D721Med (cell line): Measurements from ENCODE around the gene PAGE2.
"Not testable (repeated sequence)": the region's sequence is repeated elsewhere in the genome, so short reads cannot be mapped to it uniquely, and the experiment has no call there.

Source experiments
- DNase-seq: peaks from one replicate; pipeline ENCODE4 v3.0.0; 2011; ENCODE audit warnings: low spot score; ENCODE audit not compliant: insufficient read length
- FAIRE-seq: peaks from 2 replicates; lab custom pipeline; 2011; peaks lifted over from hg19 to GRCh38; lab: Jason Lieb, UNC
- CTCF ChIP-seq: IDR thresholded peaks from 2 replicates; pipeline ENCODE4 v1.5.1; 2012; ENCODE audit warnings: mild to moderate bottlenecking, control low read depth; ENCODE audit not compliant: insufficient read depth; ENCODE audit errors: missing control alignments

The PAGE2 gene

GRCh38 chrX:55127692-55128091, 38.9 kb downstream of the PAGE2 start:
- FAIRE-seq (no peak), DNase-seq (no peak)
- no peak for TF ChIP-seq CTCF

- FAIRE-seq = no peak
Observed at GRCh38 chrX:55129361-55129760, 40.5 kb downstream of the PAGE2 start.

DNA sequence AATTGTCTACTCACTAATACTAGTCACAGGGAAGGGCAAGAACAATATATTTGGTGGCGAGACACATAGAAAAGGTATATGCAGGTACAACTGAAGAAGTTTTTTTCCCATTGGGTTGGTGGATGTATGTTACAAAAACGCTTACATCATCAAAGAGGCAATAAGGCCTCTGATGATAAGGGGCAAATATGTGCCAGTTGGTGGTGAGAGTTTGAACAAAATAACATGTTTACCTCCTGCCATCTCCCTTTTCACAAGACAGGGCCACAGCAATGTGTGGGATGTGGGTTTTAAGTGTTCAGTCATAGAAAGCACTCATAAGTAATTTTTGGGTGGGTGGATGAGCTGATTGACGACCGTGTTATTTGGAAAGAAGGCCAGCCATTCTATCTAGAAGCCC, 41.7 kb downstream of the PAGE2 start:
- no peak for TF ChIP-seq CTCF
- no peak for DNase-seq
- FAIRE-seq = no peak

More at GRCh38 chrX:55129361-55129760, 40.5 kb downstream of the PAGE2 start:
- no peak for TF ChIP-seq CTCF
- no peak for DNase-seq

DNA sequence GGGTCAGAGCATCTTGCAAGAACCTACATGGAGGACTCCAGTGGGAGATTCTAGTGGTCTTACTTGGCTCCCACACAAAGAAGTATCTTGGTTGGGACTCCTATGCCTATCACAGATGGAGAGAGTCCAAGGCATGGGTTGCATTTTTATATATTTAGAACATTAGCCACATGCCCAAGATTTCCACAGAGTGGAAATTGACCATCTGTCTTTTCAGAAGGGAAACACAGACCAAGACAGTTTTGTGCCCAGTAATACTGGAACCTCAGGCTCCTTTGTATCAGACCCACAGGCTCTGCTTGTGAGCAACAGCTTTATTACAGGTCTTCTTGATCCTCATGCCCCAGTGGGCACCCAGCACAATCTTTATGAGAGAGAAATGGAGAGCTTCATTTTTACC, 43.6 kb downstream of the PAGE2 start:
- no peak for FAIRE-seq
- TF ChIP-seq CTCF = no peak
- no peak for DNase-seq

GRCh38 chrX:55135171-55135570, 46.4 kb downstream of the PAGE2 start:
- DNase-seq = no peak
- peak; percentile 53 for FAIRE-seq
- TF ChIP-seq CTCF = peak; percentile 58

DNA sequence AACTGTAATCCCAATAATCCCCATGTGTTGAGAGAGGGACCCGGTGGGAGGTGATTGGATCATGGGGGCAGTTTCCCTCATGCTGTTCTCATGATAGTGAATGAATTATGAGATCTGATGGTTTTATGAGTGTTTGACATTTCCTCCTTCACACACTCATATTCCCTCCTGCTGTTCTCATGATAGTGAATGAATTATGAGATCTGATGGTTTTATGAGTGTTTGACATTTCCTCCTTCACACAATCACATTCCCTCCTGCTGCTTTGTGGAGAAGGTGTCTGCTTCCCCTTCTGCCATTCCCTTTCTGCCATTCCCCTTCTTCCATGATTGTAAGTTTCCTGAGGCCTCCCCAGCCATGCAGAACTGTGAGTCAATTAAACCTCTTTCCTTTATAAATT, 52.0 kb downstream of the PAGE2 start:
- DNase-seq, FAIRE-seq: not testable (repeated sequence)
